SK-N-SH (cell line): ENCODE results near the gene COL4A3. TPM values are rescaled to one million over a fixed set of nuclear protein-coding genes. Genes with fewer than 3 reads are reported as not detected.
"Not testable (repeated sequence)": the region's sequence is repeated elsewhere in the genome, so short reads cannot be mapped to it uniquely, and the experiment has no call there.

Experiments
- CTCF ChIA-PET: fragments of 300-600, 350-600 bp; formaldehyde crosslinking; extraction: SDS; loops from one replicate; lab custom pipeline; 2021; lab: Yijun Ruan, JAX
- POLR2A ChIA-PET: fragments of 350-600 bp; sonication (Branson Sonifier 250); formaldehyde crosslinking; extraction: SDS; loops from one replicate; lab custom pipeline; 2020; ENCODE audit warnings: antibody characterized with exemption, inconsistent platforms; lab: Yijun Ruan, JAX
- DNase-seq: peaks from one replicate; pipeline ENCODE4 v3.0.0; 2012
- H2AFZ ChIP-seq: fragments of 200-600 bp; sonication (generic); 2 replicates; pipeline ENCODE4 v1.8.1; 2016; ENCODE audit warnings: antibody characterized with exemption, mild to moderate bottlenecking, low read depth
- H3F3A ChIP-seq: fragments of 200-600 bp; sonication (generic); replicated peaks from 2 replicates; pipeline ENCODE3; 2016; ENCODE audit warnings: antibody characterized with exemption, mild to moderate bottlenecking; ENCODE audit not compliant: insufficient read depth
- H3K27ac ChIP-seq, 2 experiments: fragments of 200-500 bp in 1 of 2; fragments of 200-600 bp in 1 of 2; sonication (Bioruptor generic) in 1 of 2; sonication (generic), shearing (Covaris generic) in 1 of 2; 2 replicates each; pipeline versions ENCODE4 v1.5.1 to v1.6.1; 2014 to 2016; ENCODE audit warnings: low read depth in 2 of 2, inconsistent platforms in 1 of 2, low read length in 1 of 2, mild to moderate bottlenecking in 1 of 2, mixed read lengths in 1 of 2
- H3K27me3 ChIP-seq: fragments of 200-600 bp; sonication (generic), shearing (Covaris generic); 2 replicates; pipeline ENCODE4 v1.6.1; 2016; ENCODE audit warnings: mixed run types; ENCODE audit not compliant: insufficient read depth
- H3K36me3 ChIP-seq, 2 experiments: fragments of 200-500 bp in 1 of 2; fragments of 200-600 bp in 1 of 2; sonication (Bioruptor generic) in 1 of 2; sonication (generic) in 1 of 2; replicated peaks in 1 of 2; 2 replicates each; pipeline versions ENCODE3 to v1.5.1; 2014 to 2016; ENCODE audit warnings: low read length in 1 of 2, mild to moderate bottlenecking in 1 of 2; ENCODE audit not compliant: insufficient read depth in 2 of 2, control insufficient read depth in 1 of 2
- H3K4me1 ChIP-seq, 2 experiments: fragments of 200-500 bp in 1 of 2; fragments of 200-600 bp in 1 of 2; sonication (Bioruptor generic) in 1 of 2; sonication (generic), shearing (Covaris generic) in 1 of 2; 2 replicates each; pipeline versions ENCODE4 v1.5.1 to v1.6.1; 2014 to 2016; ENCODE audit warnings: low read depth in 1 of 2, low read length in 1 of 2, mixed run types in 1 of 2; ENCODE audit not compliant: insufficient read depth in 2 of 2, control insufficient read depth in 1 of 2
- H3K4me2 ChIP-seq: fragments of 200-600 bp; sonication (generic), shearing (Covaris generic); 2 replicates; pipeline ENCODE4 v1.6.1; 2017; ENCODE audit warnings: mixed run types
- H3K4me3 ChIP-seq, 2 experiments: fragments of 200-500 bp in 1 of 2; fragments of 200-600 bp in 1 of 2; sonication (Bioruptor generic) in 1 of 2; sonication (generic), shearing (Covaris generic) in 1 of 2; 2 replicates each; pipeline versions ENCODE4 v1.5.1 to v1.8.1; 2014 to 2016; ENCODE audit warnings: low read depth in 2 of 2, inconsistent platforms in 1 of 2, low read length in 1 of 2, mild to moderate bottlenecking in 1 of 2, mixed read lengths in 1 of 2, moderate library complexity in 1 of 2
- H3K79me2 ChIP-seq: fragments of 200-600 bp; sonication (generic); 2 replicates; pipeline ENCODE4 v1.8.1; 2017; ENCODE audit warnings: mild to moderate bottlenecking; ENCODE audit not compliant: insufficient read depth
- H3K9ac ChIP-seq: fragments of 200-600 bp; sonication (generic); 2 replicates; pipeline ENCODE4 v1.6.1; 2017; ENCODE audit warnings: mixed run types
- H3K9me2 ChIP-seq: fragments of 200-600 bp; sonication (generic); 2 replicates; pipeline ENCODE4 v1.6.1; 2017; ENCODE audit warnings: mixed run types
- H3K9me3 ChIP-seq: fragments of 200-600 bp; sonication (generic); 2 replicates; pipeline ENCODE4 v1.6.1; 2017; ENCODE audit warnings: mixed run types, mild to moderate bottlenecking, moderate library complexity
- H4K20me1 ChIP-seq: fragments of 200-600 bp; sonication (generic); 2 replicates; pipeline ENCODE4 v1.6.1; 2017; ENCODE audit warnings: mild to moderate bottlenecking, mixed run types; ENCODE audit not compliant: insufficient read depth
- ELF1 ChIP-seq: IDR thresholded peaks from 2 replicates; pipeline ENCODE4 v1.4.0; 2012
- FOSL2 ChIP-seq: IDR thresholded peaks from 2 replicates; pipeline ENCODE4 v1.4.0; 2012; ENCODE audit warnings: low read depth, mild to moderate bottlenecking, moderate library complexity, borderline replicate concordance
- FOXJ3 ChIP-seq: sonication (generic); formaldehyde crosslinking; IDR thresholded peaks from 2 replicates; pipeline ENCODE4 v1.5.1; 2020; ENCODE audit warnings: mild to moderate bottlenecking, missing genetic modification reagents
- FOXM1 ChIP-seq: IDR thresholded peaks from 2 replicates; pipeline ENCODE4 v1.4.0; 2012; ENCODE audit warnings: low read depth, mild to moderate bottlenecking
- GABPA ChIP-seq: IDR thresholded peaks from 2 replicates; pipeline ENCODE4 v1.4.0; 2012; ENCODE audit warnings: low read depth, mild to moderate bottlenecking
- IRF3 ChIP-seq: fragments of 150-350 bp; IDR thresholded peaks from 2 replicates; pipeline ENCODE4 v1.6.1; 2016; ENCODE audit warnings: mild to moderate bottlenecking, low read depth, low read length
- JUND ChIP-seq: IDR thresholded peaks from 2 replicates; pipeline ENCODE4 v1.4.0; 2012
- MEF2A ChIP-seq: IDR thresholded peaks from 2 replicates; pipeline ENCODE4 v1.4.0; 2012; ENCODE audit warnings: low read depth, borderline replicate concordance
- MXI1 ChIP-seq: IDR thresholded peaks from 2 replicates; pipeline ENCODE4 v1.6.1; 2012; ENCODE audit warnings: mild to moderate bottlenecking, low read depth, low read length, improper control_type of control experiment
- NFIC ChIP-seq: IDR thresholded peaks from 2 replicates; pipeline ENCODE4 v1.4.0; 2012; ENCODE audit warnings: borderline replicate concordance
- NRF1 ChIP-seq: IDR thresholded peaks from 2 replicates; pipeline ENCODE4 v1.6.1; 2012; ENCODE audit warnings: low read depth, mild to moderate bottlenecking, low read length
- RAD21 ChIP-seq: IDR thresholded peaks from 2 replicates; pipeline ENCODE4 v1.6.1; 2012; ENCODE audit warnings: mild to moderate bottlenecking, low read length
- RCOR1 ChIP-seq: fragments of 150-350 bp; IDR thresholded peaks from 2 replicates; pipeline ENCODE4 v1.6.1; 2017; ENCODE audit warnings: antibody characterized with exemption, low read length
- RXRA ChIP-seq: IDR thresholded peaks from 2 replicates; pipeline ENCODE4 v1.4.0; 2012; ENCODE audit warnings: low read depth, mild to moderate bottlenecking, borderline replicate concordance
- SIN3A ChIP-seq: IDR thresholded peaks from 2 replicates; pipeline ENCODE4 v1.6.1; 2012; ENCODE audit warnings: low read depth, mild to moderate bottlenecking, low read length, moderate library complexity, borderline replicate concordance
- TCF12 ChIP-seq: IDR thresholded peaks from 2 replicates; pipeline ENCODE4 v1.4.0; 2012
- WGBS: methylation state at CpG from one replicate; pipeline ENCODE4 v1.1.6; 2017; ENCODE audit warnings: low lambda C conversion rate; 5-methylcytosine and 5-hydroxymethylcytosine counted together
- polyA plus RNA-seq, 3 experiments: library from polyadenylated mRNA; depleted of rRNA; stranded (reverse); fragments of >200 nt; gene quantifications; 2 replicates each; pipeline ENCODE4 v1.2.3, GENCODE V29; 2012

The COL4A3 gene
- polyA plus RNA-seq, 1 of the 3 experiments (the other 2 are of a cell fraction) = not detected

GRCh38 chr2:227164763-227165291 lies 403 bp downstream of the COL4A3 start:
- Histone ChIP-seq H3F3A (no peaks in the 10 kb centered on the region), H3K79me2 (no peaks in the 10 kb centered on the region), H3K4me2 (peak overlapping the region; percentile 80), H2AFZ (peak overlapping the region; percentile 41; the same call in 1 of the 2 replicates), H3K36me3 (no peaks in the 10 kb centered on the region), H3K4me1 (peaks cover 0 to 12% of the 10 kb centered on the region in 2 experiments; a peak in 1 of 4 replicates), H3K9me3 (no peaks in the 10 kb centered on the region), H4K20me1 (no peaks in the 10 kb centered on the region), H3K4me3 (peak overlapping the region; percentile 40 to 50; a peak in 3 of 4 replicates), H3K27me3 (peaks cover 28% of the 10 kb centered on the region), H3K9me2 (no peaks in the 10 kb centered on the region), H3K9ac (no peak overlapping the region), H3K27ac (no peak overlapping the region)
- ChIA-PET POLR2A (no interaction called here), CTCF (no interaction called here)
- peak; percentile 28 for DNase-seq
- TF ChIP-seq SIN3A (no peak), GABPA (no peak), JUND (no peak), RXRA (no peak), FOXJ3 (no peak), NFIC (no peak), RCOR1 (no peak), FOXM1 (no peak), RAD21 (no peak), NRF1 (no peak), MEF2A (no peak), MXI1 (no peak), ELF1 (no peak), FOSL2 (no peak), IRF3 (no peak), TCF12 (no peak)
- WGBS = 3% methylated on average over 14 of the region's 38 CpGs

GRCh38 chr2:227171779-227172178 lies 7.4 kb downstream of the COL4A3 start:
- 69% methylated on average over 11 of the region's 11 CpGs for WGBS

More at GRCh38 chr2:227171779-227172178, 7.4 kb downstream of the COL4A3 start:
- H3K4me1 ChIP-seq, H3K9ac ChIP-seq, H3K4me3 ChIP-seq, H3K36me3 ChIP-seq, H3K9me2 ChIP-seq, H4K20me1 ChIP-seq, H3K4me2 ChIP-seq, H3F3A ChIP-seq, H3K27ac ChIP-seq, DNase-seq, H3K27me3 ChIP-seq, POLR2A ChIA-PET, H3K79me2 ChIP-seq, H2AFZ ChIP-seq, CTCF ChIA-PET, H3K9me3 ChIP-seq: not testable (repeated sequence)
